HepG2 (cell line): ENCODE results near the gene MRPL43. TPM values are rescaled to one million over a fixed set of nuclear protein-coding genes. Genes with fewer than 3 reads are reported as not detected.

ENCODE experiments used
- BORCS8-MEF2B ChIP-seq: sonication (generic); formaldehyde crosslinking; IDR thresholded peaks from 2 replicates; pipeline ENCODE4 v1.8.0; 2022; ENCODE audit warnings: mild to moderate bottlenecking, missing genetic modification reagents
- CC2D1A ChIP-seq: sonication (generic); formaldehyde crosslinking; IDR thresholded peaks from 2 replicates; pipeline ENCODE4 v1.8.1; 2023; ENCODE audit warnings: mild to moderate bottlenecking, missing genetic modification reagents
- DPF2 ChIP-seq: sonication (generic); formaldehyde crosslinking; IDR thresholded peaks from 2 replicates; pipeline ENCODE4 v1.4.0; 2020; ENCODE audit warnings: mild to moderate bottlenecking, low read depth, missing genetic modification reagents, borderline replicate concordance
- ERF ChIP-seq: IDR thresholded peaks from 2 replicates; pipeline ENCODE4 v1.6.1; 2018; ENCODE audit warnings: missing biosample characterization, missing genetic modification reagents
- GATAD2A ChIP-seq: IDR thresholded peaks from 2 replicates; pipeline ENCODE4 v1.6.1; 2016
- KDM3A ChIP-seq: IDR thresholded peaks from 2 replicates; pipeline ENCODE4 v1.6.1; 2018; ENCODE audit warnings: low read depth, missing compliant biosample characterization
- KDM5A ChIP-seq: fragments of 200-600 bp; sonication (generic); IDR thresholded peaks from 2 replicates; pipeline ENCODE4 v1.7.0; 2018; ENCODE audit warnings: antibody characterized with exemption, mild to moderate bottlenecking, low read length, borderline replicate concordance
- MYC ChIP-seq: sonication (generic); formaldehyde crosslinking; IDR thresholded peaks from 2 replicates; pipeline ENCODE4 v1.9.0; 2021; ENCODE audit warnings: missing genetic modification reagents, borderline replicate concordance
- PRMT3 ChIP-seq: sonication (generic); formaldehyde crosslinking; IDR thresholded peaks from 2 replicates; pipeline ENCODE4 v1.8.1; 2022; ENCODE audit warnings: low read depth, mild to moderate bottlenecking, moderate library complexity, missing genetic modification reagents, borderline replicate concordance
- RNF2 ChIP-seq: fragments of 450-650 bp; conservative IDR thresholded peaks from 2 replicates; pipeline ENCODE4 v1.6.1; 2016; ENCODE audit warnings: low read depth
- SIN3B ChIP-seq: fragments of 150-350 bp; IDR thresholded peaks from 2 replicates; pipeline ENCODE4 v1.6.1; 2014; ENCODE audit warnings: low read length
- ZFP82 ChIP-seq: sonication (generic); formaldehyde crosslinking; IDR thresholded peaks from 2 replicates; pipeline ENCODE4 v1.5.1; 2020; ENCODE audit warnings: mild to moderate bottlenecking, missing genetic modification reagents, borderline replicate concordance
- ZFY ChIP-seq: sonication (generic); formaldehyde crosslinking; IDR thresholded peaks from 2 replicates; pipeline ENCODE4 v1.4.0; 2020; ENCODE audit warnings: missing genetic modification reagents
- ZNF253 ChIP-seq: sonication (generic); formaldehyde crosslinking; IDR thresholded peaks from 2 replicates; pipeline ENCODE4 v1.8.0; 2022; ENCODE audit warnings: mild to moderate bottlenecking, missing genetic modification reagents, borderline replicate concordance
- ZNF724P ChIP-seq: sonication (generic); formaldehyde crosslinking; IDR thresholded peaks from 2 replicates; pipeline ENCODE4 v1.8.0; 2022; ENCODE audit warnings: missing genetic modification reagents, borderline replicate concordance
- polyA plus RNA-seq, 8 experiments: library from polyadenylated mRNA; depleted of rRNA in 3 of 8; stranded (reverse) in 7 of 8; unstranded in 1 of 8; fragments of >200 nt; fragmentation: Illumina TruSeq in 4 of 8; extraction: Trizol in 4 of 8; gene quantifications; 2 replicates each; pipeline versions ENCODE4 v1.2.1 to v1.2.3, GENCODE V29; 2011 to 2016; ENCODE audit warnings: low read depth in 4 of 8, missing spikeins in 1 of 8, mixed read lengths in 1 of 8; ENCODE audit not compliant: insufficient read depth in 1 of 8
- total RNA-seq, 5 experiments: library from RNA; depleted of rRNA; stranded (reverse); fragments of >200 nt; fragmentation: Illumina TruSeq; extraction: Trizol; gene quantifications; 2 replicates each; pipeline ENCODE4 v1.2.3, GENCODE V29; 2016; ENCODE audit warnings: low read depth in 1 of 5
- TF ChIP-seq, protein P1 (sequence below): sonication (generic); formaldehyde crosslinking; IDR thresholded peaks from 2 replicates; pipeline ENCODE4 v1.4.0; 2020; ENCODE audit warnings: missing genetic modification reagents
- TF ChIP-seq, protein P2 (sequence below): sonication (generic); formaldehyde crosslinking; IDR thresholded peaks from 2 replicates; pipeline ENCODE4 v1.4.0; 2020; ENCODE audit warnings: missing genetic modification reagents
- TF ChIP-seq, protein P3 (sequence below): sonication (generic); formaldehyde crosslinking; IDR thresholded peaks from 2 replicates; pipeline ENCODE4 v1.5.1; 2020; ENCODE audit warnings: missing genetic modification reagents, mild to moderate bottlenecking, borderline replicate concordance
- TF ChIP-seq, protein P4 (sequence below): sonication (generic); formaldehyde crosslinking; IDR thresholded peaks from 2 replicates; pipeline ENCODE4 v1.4.0; 2020; ENCODE audit warnings: missing genetic modification reagents, mild to moderate bottlenecking, borderline replicate concordance
- TF ChIP-seq, protein P5 (sequence below): sonication (generic); formaldehyde crosslinking; IDR thresholded peaks from 2 replicates; pipeline ENCODE4 v1.4.0; 2020; ENCODE audit warnings: missing genetic modification reagents

The MRPL43 gene
- total and polyA plus RNA-seq, 2 of the 13 experiments (the other 11 are each of a cell fraction or from before 2014, with no cell fraction given), result 71.0 to 73.7 TPM

DNA sequence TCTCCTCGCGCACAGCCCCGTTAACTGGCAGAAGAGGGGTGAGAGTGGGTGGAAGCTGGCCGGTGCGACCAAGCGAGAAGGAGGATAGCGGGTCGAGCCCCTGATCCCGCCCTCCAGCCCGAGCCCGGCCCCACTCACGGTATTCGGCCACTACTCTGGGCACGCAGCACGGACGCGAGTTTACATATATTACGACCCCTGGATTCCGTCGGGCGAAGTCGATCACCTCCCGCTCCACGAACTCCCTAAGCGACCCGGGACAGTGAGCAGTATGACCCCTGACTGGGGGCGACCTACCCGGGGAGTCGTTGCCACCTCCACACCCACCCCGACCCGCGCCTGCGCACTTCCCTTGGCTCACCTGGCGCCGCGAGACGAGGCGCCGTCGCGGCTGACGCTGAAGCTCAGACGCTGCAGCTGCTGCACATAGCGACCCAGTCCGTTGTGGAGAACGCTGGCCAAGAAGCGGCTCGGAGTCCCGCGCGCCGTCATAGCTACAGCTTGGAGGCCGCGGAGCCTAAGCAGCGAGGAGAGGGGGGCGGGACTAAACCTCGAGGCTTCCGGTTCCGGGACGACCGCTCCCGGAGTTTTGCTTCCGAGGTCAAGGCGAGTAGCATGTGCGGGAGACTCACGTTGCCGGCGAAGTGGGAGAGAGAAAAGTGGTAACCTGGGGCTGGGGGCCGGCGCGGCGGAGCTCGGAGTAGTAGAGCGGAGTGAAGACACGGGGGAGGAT is at the start of gene MRPL43, which contains the start of gene TWNK (continued):
- TF ChIP-seq ZFP82 (CRISPR knock-in tag) (no peak), BORCS8-MEF2B (CRISPR knock-in tag) (peak; percentile 53; the same call in 1 of the 2 replicates), RNF2 (peak; percentile 85), SIN3B (0 out of 2 replicates have a peak, but pooled peaks have one; percentile 31), ERF (peak; percentile 42), DPF2 (CRISPR knock-in tag) (no peak), GATAD2A (CRISPR knock-in tag) (peak; percentile 37; the same call in 1 of the 2 replicates), KDM5A (peak; percentile 96), ZNF724P (no peak), PRMT3 (CRISPR knock-in tag) (no peak), CC2D1A (CRISPR knock-in tag) (no peak), ZFY (CRISPR knock-in tag) (peak; percentile 92), MYC (CRISPR knock-in tag) (peak; percentile 96), ZNF253 (CRISPR knock-in tag) (peak; percentile 67; the same call in 1 of the 2 replicates), KDM3A (CRISPR knock-in tag) (0 out of 2 replicates have a peak, but pooled peaks have one; percentile 33)
- TF ChIP-seq, protein P1, sequence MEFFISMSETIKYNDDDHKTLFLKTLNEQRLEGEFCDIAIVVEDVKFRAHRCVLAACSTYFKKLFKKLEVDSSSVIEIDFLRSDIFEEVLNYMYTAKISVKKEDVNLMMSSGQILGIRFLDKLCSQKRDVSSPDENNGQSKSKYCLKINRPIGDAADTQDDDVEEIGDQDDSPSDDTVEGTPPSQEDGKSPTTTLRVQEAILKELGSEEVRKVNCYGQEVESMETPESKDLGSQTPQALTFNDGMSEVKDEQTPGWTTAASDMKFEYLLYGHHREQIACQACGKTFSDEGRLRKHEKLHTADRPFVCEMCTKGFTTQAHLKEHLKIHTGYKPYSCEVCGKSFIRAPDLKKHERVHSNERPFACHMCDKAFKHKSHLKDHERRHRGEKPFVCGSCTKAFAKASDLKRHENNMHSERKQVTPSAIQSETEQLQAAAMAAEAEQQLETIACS (CRISPR knock-in tag), result no peak
- TF ChIP-seq, protein P2, sequence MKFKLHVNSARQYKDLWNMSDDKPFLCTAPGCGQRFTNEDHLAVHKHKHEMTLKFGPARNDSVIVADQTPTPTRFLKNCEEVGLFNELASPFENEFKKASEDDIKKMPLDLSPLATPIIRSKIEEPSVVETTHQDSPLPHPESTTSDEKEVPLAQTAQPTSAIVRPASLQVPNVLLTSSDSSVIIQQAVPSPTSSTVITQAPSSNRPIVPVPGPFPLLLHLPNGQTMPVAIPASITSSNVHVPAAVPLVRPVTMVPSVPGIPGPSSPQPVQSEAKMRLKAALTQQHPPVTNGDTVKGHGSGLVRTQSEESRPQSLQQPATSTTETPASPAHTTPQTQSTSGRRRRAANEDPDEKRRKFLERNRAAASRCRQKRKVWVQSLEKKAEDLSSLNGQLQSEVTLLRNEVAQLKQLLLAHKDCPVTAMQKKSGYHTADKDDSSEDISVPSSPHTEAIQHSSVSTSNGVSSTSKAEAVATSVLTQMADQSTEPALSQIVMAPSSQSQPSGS (CRISPR knock-in tag), result peak; percentile 76
- TF ChIP-seq, protein P3, sequence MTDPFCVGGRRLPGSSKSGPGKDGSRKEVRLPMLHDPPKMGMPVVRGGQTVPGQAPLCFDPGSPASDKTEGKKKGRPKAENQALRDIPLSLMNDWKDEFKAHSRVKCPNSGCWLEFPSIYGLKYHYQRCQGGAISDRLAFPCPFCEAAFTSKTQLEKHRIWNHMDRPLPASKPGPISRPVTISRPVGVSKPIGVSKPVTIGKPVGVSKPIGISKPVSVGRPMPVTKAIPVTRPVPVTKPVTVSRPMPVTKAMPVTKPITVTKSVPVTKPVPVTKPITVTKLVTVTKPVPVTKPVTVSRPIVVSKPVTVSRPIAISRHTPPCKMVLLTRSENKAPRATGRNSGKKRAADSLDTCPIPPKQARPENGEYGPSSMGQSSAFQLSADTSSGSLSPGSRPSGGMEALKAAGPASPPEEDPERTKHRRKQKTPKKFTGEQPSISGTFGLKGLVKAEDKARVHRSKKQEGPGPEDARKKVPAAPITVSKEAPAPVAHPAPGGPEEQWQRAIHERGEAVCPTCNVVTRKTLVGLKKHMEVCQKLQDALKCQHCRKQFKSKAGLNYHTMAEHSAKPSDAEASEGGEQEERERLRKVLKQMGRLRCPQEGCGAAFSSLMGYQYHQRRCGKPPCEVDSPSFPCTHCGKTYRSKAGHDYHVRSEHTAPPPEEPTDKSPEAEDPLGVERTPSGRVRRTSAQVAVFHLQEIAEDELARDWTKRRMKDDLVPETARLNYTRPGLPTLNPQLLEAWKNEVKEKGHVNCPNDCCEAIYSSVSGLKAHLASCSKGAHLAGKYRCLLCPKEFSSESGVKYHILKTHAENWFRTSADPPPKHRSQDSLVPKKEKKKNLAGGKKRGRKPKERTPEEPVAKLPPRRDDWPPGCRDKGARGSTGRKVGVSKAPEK (CRISPR knock-in tag), result no peak
- TF ChIP-seq, protein P4, sequence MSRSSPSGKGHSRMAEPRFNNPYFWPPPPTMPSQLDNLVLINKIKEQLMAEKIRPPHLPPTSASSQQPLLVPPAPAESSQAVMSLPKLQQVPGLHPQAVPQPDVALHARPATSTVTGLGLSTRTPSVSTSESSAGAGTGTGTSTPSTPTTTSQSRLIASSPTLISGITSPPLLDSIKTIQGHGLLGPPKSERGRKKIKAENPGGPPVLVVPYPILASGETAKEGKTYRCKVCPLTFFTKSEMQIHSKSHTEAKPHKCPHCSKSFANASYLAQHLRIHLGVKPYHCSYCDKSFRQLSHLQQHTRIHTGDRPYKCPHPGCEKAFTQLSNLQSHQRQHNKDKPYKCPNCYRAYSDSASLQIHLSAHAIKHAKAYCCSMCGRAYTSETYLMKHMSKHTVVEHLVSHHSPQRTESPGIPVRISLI, result peak; percentile 27; the same call in 1 of the 2 replicates
- TF ChIP-seq, protein P5, sequence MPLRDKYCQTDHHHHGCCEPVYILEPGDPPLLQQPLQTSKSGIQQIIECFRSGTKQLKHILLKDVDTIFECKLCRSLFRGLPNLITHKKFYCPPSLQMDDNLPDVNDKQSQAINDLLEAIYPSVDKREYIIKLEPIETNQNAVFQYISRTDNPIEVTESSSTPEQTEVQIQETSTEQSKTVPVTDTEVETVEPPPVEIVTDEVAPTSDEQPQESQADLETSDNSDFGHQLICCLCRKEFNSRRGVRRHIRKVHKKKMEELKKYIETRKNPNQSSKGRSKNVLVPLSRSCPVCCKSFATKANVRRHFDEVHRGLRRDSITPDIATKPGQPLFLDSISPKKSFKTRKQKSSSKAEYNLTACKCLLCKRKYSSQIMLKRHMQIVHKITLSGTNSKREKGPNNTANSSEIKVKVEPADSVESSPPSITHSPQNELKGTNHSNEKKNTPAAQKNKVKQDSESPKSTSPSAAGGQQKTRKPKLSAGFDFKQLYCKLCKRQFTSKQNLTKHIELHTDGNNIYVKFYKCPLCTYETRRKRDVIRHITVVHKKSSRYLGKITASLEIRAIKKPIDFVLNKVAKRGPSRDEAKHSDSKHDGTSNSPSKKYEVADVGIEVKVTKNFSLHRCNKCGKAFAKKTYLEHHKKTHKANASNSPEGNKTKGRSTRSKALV (CRISPR knock-in tag), result no peak
